Naive B cell (primary cell): ENCODE data around the gene CTSC. TPM values are rescaled to one million over a fixed set of nuclear protein-coding genes. Genes with fewer than 3 reads are reported as not detected.
"Not testable (repeated sequence)": the region's sequence is repeated elsewhere in the genome, so short reads cannot be mapped to it uniquely, and the experiment has no call there.

ENCODE experiments used
- ATAC-seq, 2 donors: fragments of 150-1000 bp; cut with Tn5 transposase; 2 replicates each; pipeline ENCODE4 v1.10.0; 2021; ENCODE audit warnings: low read depth in 2 of 2, mild to moderate bottlenecking in 2 of 2, moderate library complexity in 2 of 2
- DNase-seq: peaks from one replicate; pipeline ENCODE4 v3.0.0; 2022
- H3K27ac Mint-ChIP-seq, 6 donors: one replicate each; pipeline ENCODE4 v1.8.0; 2020 to 2022; ENCODE audit warnings: mild to moderate bottlenecking in 6 of 6, mixed read lengths in 6 of 6, moderate library complexity in 5 of 6, inconsistent platforms in 2 of 6
- H3K27me3 Mint-ChIP-seq, 3 donors: one replicate each; pipeline ENCODE4 v1.8.0; 2021 to 2022; ENCODE audit warnings: mixed read lengths in 3 of 3, mild to moderate bottlenecking in 1 of 3
- H3K36me3 Mint-ChIP-seq, 2 donors: one replicate each; pipeline ENCODE4 v1.8.0; 2020 to 2022; ENCODE audit warnings: mixed read lengths in 2 of 2, inconsistent platforms in 1 of 2, mild to moderate bottlenecking in 1 of 2
- H3K4me1 Mint-ChIP-seq, 3 donors: one replicate each; pipeline ENCODE4 v1.8.0; 2020 to 2022; ENCODE audit warnings: mixed read lengths in 3 of 3, inconsistent platforms in 1 of 3, mild to moderate bottlenecking in 1 of 3, moderate library complexity in 1 of 3
- H3K4me3 Mint-ChIP-seq, 8 donors: one replicate each; pipeline ENCODE4 v1.8.0; 2020 to 2022; ENCODE audit warnings: mild to moderate bottlenecking in 8 of 8, mixed read lengths in 8 of 8, moderate library complexity in 8 of 8, inconsistent platforms in 2 of 8
- H3K9me3 Mint-ChIP-seq, 7 donors: one replicate each; pipeline ENCODE4 v1.8.0; 2020 to 2022; ENCODE audit warnings: mixed read lengths in 7 of 7, mild to moderate bottlenecking in 5 of 7, inconsistent platforms in 2 of 7, moderate library complexity in 1 of 7
- polyA plus RNA-seq, 6 donors: library from polyadenylated mRNA; unstranded; fragments of 300-500 nt; fragmentation: Illumina TruSeq; gene quantifications; one replicate each; pipeline ENCODE4 v1.2.3, GENCODE V29; 2021; ENCODE audit warnings: low read depth in 6 of 6

The CTSC gene
- polyA plus RNA-seq, 6 donors from 2014 or later: 32.5 to 65.6 (median 39.0) TPM

DNA sequence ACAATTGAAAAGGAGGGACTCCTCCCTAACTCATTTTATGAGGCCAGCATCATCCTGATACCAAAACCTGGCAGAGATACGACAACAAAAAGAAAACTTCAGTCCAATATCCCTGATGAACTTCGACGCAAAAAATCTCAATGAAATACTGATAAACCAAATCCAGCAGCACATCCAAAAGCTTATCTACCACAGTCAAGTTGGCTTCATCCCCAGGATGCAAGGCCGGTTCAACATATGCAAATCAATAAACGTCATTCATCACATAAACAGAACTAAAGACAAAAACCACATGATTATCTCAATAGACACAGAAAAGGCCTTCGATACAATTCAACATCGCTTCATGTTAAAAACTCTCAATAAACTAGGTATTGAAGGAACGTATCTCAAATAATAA is 14.7 kb downstream of the CTSC start:
- DNase-seq, H3K9me3 Mint-ChIP-seq, H3K27me3 Mint-ChIP-seq, ATAC-seq, H3K27ac Mint-ChIP-seq, H3K4me3 Mint-ChIP-seq: not testable (repeated sequence)
- Mint-ChIP-seq H3K36me3 (peaks cover 12 to 33% of the 10 kb centered on the region in 2 donors), H3K4me1 (peaks cover 14 to 40% (median 16%) of the 10 kb centered on the region in 3 donors)

DNA sequence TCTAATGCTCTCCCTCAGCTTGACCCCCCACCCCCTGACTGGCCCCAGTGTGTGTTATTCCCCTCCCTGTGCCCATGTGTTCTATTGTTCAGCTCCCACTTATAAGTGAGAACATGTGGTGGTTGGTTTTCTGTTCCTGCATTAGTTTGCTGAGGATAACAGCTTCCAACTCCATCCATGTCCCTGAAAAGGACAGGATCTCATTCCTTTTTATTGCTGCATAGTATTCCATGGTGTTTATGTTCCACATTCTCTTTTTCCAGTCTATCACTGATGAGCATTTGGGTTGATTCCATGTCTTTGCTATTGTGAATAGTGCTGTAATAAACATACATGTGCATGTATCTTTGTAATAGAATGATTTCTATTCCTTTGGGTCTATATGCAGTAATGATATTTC is 16.1 kb downstream of the CTSC start:
- H3K27ac Mint-ChIP-seq, H3K27me3 Mint-ChIP-seq, H3K9me3 Mint-ChIP-seq, ATAC-seq, H3K4me3 Mint-ChIP-seq, DNase-seq: not testable (repeated sequence)
- peaks cover 4 to 25% (median 6%) of the 10 kb centered on the region in 3 donors for H3K4me1 Mint-ChIP-seq
- peaks cover 12 to 33% of the 10 kb centered on the region in 2 donors for H3K36me3 Mint-ChIP-seq

DNA sequence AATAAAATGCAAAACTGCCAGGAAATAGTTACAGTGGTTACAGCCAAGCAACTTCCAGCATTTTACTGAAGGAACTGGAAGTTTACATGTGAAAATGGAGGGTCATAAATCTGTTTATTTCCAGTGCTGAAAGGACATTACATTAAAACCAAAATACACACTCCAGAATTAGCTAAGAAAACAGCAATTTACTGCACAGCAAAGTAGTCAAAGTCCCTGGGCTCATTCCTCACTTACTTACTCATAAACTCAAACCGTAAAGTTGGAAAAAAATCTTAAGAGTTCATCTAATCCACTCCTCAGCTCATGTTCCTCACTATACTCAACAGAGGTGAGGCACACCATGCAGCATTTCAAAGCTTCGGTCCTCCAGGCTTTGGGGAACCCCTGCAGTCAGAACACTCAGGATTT is 17.4 kb downstream of the CTSC start:
- H3K9me3 Mint-ChIP-seq: peaks cover 0 to 3% (median 0%) of the 10 kb centered on the region in 7 donors
- H3K27ac Mint-ChIP-seq: peak overlapping the region in 1 of 6 donors; percentile 34
- no peaks in the 10 kb centered on the region for H3K27me3 Mint-ChIP-seq
- no peak for DNase-seq
- H3K4me3 Mint-ChIP-seq: no peak overlapping the region
- peaks cover 12 to 32% of the 10 kb centered on the region in 2 donors for H3K36me3 Mint-ChIP-seq
- H3K4me1 Mint-ChIP-seq: peaks cover 4 to 25% (median 6%) of the 10 kb centered on the region in 3 donors
- ATAC-seq: no peak

DNA sequence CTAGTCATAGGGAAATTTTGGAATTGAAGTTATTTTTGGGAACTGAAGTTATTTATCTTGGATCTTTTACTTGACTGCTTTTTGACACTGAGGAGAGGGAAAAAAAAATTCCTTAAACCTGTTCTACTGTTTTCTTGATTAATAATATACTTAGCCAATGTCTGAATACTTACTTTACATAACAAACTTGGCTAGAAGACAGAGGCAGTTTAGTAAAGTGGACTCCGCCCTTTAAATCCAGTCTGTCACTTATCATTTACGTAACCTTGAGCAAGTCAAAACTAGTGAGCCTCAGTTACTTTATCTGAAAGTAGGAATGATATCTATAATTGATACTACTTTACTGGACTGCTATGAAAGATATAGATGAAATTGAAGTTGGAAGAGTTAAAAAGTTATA is 19.5 kb downstream of the CTSC start:
- peaks cover 0 to 13% (median 0%) of the 10 kb centered on the region in 3 donors for H3K4me1 Mint-ChIP-seq
- no peak for DNase-seq
- peaks cover 12 to 24% of the 10 kb centered on the region in 2 donors for H3K36me3 Mint-ChIP-seq
- H3K27ac Mint-ChIP-seq: no peak overlapping the region
- ATAC-seq: no peak
- H3K4me3 Mint-ChIP-seq: no peak overlapping the region
- H3K27me3 Mint-ChIP-seq: no peaks in the 10 kb centered on the region
- peaks cover 0 to 3% (median 0%) of the 10 kb centered on the region in 7 donors for H3K9me3 Mint-ChIP-seq

DNA sequence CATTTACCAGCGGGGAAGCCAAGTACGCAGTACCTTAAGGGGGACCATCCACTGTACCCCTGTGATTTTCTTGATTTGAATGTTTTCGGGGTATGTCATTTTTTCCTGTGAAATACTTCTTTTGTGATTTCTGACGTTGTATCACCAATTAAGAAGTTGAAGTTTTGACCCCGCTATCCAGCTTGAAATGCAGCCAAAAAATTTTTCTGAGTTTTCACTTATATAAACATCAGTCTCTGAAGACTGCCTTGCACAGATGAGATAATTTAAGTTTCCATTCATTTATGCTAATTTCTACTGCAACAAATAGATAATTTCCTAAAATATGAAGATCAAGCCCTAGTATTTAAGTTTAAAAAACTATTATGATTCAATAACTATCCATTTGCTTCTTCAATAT is 20.0 kb downstream of the CTSC start:
- H3K27me3 Mint-ChIP-seq: no peaks in the 10 kb centered on the region
- no peak overlapping the region for H3K4me3 Mint-ChIP-seq
- H3K9me3 Mint-ChIP-seq: peaks cover 0 to 3% (median 0%) of the 10 kb centered on the region in 7 donors
- ATAC-seq (no peak), DNase-seq (no peak)
- peaks cover 12 to 24% of the 10 kb centered on the region in 2 donors for H3K36me3 Mint-ChIP-seq
- H3K27ac Mint-ChIP-seq: peak overlapping the region in 1 of 6 donors; percentile 27
- peaks cover 0 to 8% (median 0%) of the 10 kb centered on the region in 3 donors for H3K4me1 Mint-ChIP-seq

DNA sequence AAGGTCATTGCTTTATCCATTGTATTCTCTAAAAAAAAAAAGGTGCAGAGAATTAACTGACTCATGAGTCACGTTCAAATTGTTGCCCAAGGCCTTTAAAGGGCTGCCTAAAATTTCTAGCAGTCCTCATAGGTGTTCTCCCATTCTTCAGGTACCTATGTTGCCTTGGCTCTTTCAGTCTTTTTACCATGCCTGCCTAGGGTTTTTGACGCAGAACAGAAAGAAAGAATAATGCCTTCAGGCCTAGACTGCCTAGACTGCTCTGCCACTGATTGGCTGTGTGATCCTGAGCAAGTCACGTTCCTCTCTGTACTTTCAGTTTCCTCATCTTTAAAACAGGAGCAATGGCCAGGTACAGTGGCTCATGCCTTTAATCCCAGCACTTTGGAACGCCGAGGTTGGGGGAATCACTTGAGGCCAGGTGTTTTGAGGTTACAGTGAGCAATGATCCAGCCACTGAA is 21.5 kb downstream of the CTSC start:
- H3K9me3 Mint-ChIP-seq: no peaks in the 10 kb centered on the region
- ATAC-seq (no peak), DNase-seq (no peak)
- no peak overlapping the region for H3K4me3 Mint-ChIP-seq
- peaks cover 5 to 18% of the 10 kb centered on the region in 2 donors for H3K36me3 Mint-ChIP-seq
- H3K27ac Mint-ChIP-seq: no peak overlapping the region
- H3K4me1 Mint-ChIP-seq: peaks cover 0 to 4% (median 0%) of the 10 kb centered on the region in 3 donors
- H3K27me3 Mint-ChIP-seq: no peaks in the 10 kb centered on the region

DNA sequence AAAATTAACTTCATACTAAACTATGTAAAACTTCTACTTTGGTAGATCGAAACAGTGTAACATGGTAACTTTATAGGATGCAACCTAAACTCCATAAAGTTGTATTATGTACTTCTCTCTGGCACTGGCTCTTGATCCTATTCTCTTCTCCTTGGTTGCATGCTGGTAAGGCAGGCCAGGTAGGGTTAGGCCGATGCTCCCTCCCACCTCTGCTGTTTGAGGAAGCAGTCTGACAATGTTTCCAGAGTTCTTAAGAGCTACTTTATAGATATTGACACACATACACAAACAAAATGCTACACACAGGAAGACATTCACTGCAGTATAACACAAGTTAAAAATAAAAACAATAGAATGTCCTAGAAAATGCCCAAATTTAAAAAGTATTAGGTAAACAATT is 22.5 kb downstream of the CTSC start:
- no peak overlapping the region for H3K4me3 Mint-ChIP-seq
- H3K4me1 Mint-ChIP-seq: no peaks in the 10 kb centered on the region
- no peak for DNase-seq
- peaks cover 7 to 20% of the 10 kb centered on the region in 2 donors for H3K36me3 Mint-ChIP-seq
- H3K27ac Mint-ChIP-seq: peak overlapping the region in 2 of 6 donors; percentile 14 to 69
- H3K9me3 Mint-ChIP-seq: no peaks in the 10 kb centered on the region
- ATAC-seq: no peak
- no peaks in the 10 kb centered on the region for H3K27me3 Mint-ChIP-seq

DNA sequence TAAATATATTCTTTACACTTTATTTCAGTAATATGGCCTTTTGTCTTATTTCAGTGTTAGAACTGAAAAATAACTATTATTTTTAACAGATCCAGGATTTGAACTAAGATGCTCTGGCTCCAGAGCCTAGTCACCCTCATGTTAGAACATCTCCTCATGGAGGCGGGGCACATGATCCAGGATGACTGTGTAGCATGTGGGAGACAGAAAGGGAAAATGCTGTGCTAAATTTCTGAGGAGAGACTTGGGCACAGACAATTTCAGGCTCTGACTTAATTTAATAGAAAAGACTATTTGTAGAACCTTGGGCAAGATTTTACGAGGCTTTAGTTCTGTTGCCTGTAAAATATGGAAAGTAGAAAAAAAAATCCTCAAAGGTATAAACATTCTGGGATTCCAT is 24.1 kb downstream of the CTSC start:
- H3K9me3 Mint-ChIP-seq: no peaks in the 10 kb centered on the region
- DNase-seq: no peak
- H3K27me3 Mint-ChIP-seq: no peaks in the 10 kb centered on the region
- H3K4me3 Mint-ChIP-seq: no peak overlapping the region
- no peaks in the 10 kb centered on the region for H3K4me1 Mint-ChIP-seq
- no peak for ATAC-seq
- peak overlapping the region in 1 of 6 donors; percentile 22 for H3K27ac Mint-ChIP-seq
- H3K36me3 Mint-ChIP-seq: peaks cover 15 to 31% of the 10 kb centered on the region in 2 donors

DNA sequence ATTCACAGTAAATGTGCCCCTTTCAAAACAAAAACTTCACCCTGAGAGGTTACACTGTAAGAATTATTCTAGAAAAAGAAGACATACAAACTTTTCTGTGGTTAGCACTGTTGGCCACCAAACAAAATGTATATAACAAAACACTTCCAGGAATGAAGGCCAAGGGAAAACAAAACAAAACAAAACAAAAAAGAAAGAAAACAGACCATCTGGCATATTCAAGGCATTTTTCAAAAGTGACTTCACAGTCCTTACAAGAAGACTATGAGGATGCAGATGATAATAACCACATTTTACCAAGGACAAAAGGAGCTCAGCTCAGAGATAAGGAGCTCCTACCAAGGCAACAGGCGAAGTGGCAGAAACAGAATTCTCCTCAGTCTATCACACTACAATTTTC is 24.9 kb downstream of the CTSC start:
- H3K27me3 Mint-ChIP-seq: no peaks in the 10 kb centered on the region
- peaks cover 22 to 36% of the 10 kb centered on the region in 2 donors for H3K36me3 Mint-ChIP-seq
- ATAC-seq (no peak), DNase-seq (no peak)
- H3K4me1 Mint-ChIP-seq: no peaks in the 10 kb centered on the region
- peak overlapping the region in 2 of 6 donors; percentile 1 to 77 for H3K27ac Mint-ChIP-seq
- peaks cover 0 to 4% (median 0%) of the 10 kb centered on the region in 7 donors for H3K9me3 Mint-ChIP-seq
- H3K4me3 Mint-ChIP-seq: no peak overlapping the region

DNA sequence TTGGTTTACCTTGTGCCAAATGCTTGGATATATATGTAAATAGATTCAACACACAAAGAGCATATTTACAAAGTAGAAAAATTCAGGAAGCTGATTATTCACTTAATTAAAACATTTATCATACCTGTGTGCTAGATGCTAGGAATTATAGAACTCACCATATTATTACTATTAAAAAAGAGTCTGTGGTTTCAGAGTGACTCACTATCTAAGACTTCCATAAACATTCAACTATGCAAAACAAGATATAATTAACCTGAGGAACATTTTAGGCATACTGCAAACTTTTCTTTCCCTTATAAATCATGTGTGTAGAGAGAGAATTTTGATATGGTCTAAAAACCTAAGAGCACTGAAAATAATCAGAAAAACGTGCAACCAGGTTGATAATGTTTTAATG is 27.3 kb downstream of the CTSC start:
- Mint-ChIP-seq H3K27ac (no peak overlapping the region), H3K4me3 (no peak overlapping the region), H3K4me1 (peaks cover 0 to 4% (median 0%) of the 10 kb centered on the region in 3 donors), H3K36me3 (peaks cover 44 to 56% of the 10 kb centered on the region in 2 donors), H3K9me3 (peaks cover 0 to 4% (median 0%) of the 10 kb centered on the region in 7 donors), H3K27me3 (no peaks in the 10 kb centered on the region)
- no peak for ATAC-seq
- DNase-seq: no peak

DNA sequence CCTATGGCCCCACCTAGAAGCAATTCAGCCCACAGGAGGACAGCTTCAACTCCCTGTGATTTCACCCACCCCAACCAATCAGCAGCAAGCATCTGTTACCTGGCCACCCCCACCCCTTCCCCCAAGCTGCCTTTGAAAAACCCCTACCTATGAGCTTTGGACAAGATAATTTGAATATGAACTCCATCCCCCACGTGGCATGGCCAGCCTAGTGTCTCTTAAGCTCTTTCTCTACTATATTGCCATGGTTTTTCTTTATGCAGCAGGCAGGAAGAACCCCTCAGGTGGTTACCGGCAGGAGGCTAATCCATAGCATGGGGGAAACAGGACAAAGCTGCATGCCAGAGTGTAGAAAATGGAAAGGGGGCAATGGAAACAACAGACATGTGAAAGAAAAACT is 29.0 kb downstream of the CTSC start:
- peaks cover 0 to 4% (median 3%) of the 10 kb centered on the region in 3 donors for H3K4me1 Mint-ChIP-seq
- ATAC-seq (no peak), DNase-seq (no peak)
- no peak overlapping the region for H3K4me3 Mint-ChIP-seq
- H3K36me3 Mint-ChIP-seq: peaks cover 53 to 54% of the 10 kb centered on the region in 2 donors
- H3K27me3 Mint-ChIP-seq: no peaks in the 10 kb centered on the region
- peaks cover 0 to 4% (median 0%) of the 10 kb centered on the region in 7 donors for H3K9me3 Mint-ChIP-seq
- peak overlapping the region in 1 of 6 donors; percentile 58 for H3K27ac Mint-ChIP-seq

DNA sequence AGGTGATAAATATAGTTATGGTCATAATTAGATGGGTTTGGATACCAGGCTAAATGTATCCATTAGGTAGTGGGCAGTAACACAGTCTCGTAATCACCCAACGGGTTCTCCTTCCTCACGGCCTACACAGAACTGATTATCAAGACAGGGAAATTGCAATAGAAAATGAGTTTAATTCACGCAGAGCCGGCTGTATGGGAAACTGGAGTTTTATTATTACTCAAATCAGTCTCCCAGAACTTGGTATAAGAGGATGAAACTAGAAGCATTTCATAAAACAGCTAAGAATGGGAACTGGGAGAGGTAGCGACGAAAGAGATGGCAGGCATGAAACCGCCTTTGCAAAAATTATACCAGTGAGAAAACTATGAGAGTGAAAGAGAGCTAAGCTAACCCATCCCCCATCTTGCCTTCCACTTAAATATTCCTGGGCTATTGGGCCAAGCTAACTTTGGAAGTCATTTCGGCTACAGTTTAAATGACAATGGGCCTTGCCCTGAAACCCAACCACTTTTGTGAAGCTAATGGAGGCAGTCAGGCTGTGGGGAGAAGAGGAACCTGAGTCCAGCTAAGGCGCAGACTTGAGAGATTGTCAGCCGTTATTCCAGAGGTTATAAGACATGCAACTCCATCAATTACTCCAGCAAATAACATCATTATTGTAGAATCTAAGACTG is 29.6 kb downstream of the CTSC start:
- ATAC-seq (no peak), DNase-seq (no peak)
- H3K4me1 Mint-ChIP-seq: peaks cover 0 to 4% (median 4%) of the 10 kb centered on the region in 3 donors
- peaks cover 0 to 4% (median 0%) of the 10 kb centered on the region in 7 donors for H3K9me3 Mint-ChIP-seq
- H3K36me3 Mint-ChIP-seq: peaks cover 56% of the 10 kb centered on the region in 2 donors
- H3K4me3 Mint-ChIP-seq: no peak overlapping the region
- H3K27ac Mint-ChIP-seq: peak overlapping the region in 2 of 6 donors; percentile 8 to 33
- no peaks in the 10 kb centered on the region for H3K27me3 Mint-ChIP-seq

DNA sequence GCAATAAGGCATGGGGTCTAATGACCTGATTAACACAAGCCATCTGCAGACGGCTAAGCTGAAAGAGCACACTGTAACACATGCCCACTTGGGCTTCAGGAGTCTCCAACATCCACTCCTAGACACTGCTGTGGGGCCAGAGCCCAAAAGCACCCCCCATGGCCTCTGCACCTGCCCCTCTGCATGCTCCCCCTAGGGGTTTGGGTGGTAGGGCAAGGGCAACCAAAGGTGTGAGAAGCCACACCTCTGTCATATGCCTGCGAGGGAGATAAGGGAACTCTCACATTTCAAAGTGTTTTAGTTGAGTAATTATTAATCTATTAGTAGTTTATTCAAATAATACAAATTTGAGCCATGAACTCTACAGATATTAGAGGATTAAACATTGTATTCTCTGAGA is 30.8 kb downstream of the CTSC start:
- no peak for DNase-seq
- Mint-ChIP-seq H3K36me3 (peaks cover 56% of the 10 kb centered on the region in 2 donors), H3K4me1 (peaks cover 3 to 11% (median 7%) of the 10 kb centered on the region in 3 donors), H3K9me3 (peaks cover 0 to 4% (median 0%) of the 10 kb centered on the region in 7 donors), H3K27ac (peak overlapping the region in 1 of 6 donors; percentile 93), H3K4me3 (no peak overlapping the region), H3K27me3 (no peaks in the 10 kb centered on the region)
- no peak for ATAC-seq

DNA sequence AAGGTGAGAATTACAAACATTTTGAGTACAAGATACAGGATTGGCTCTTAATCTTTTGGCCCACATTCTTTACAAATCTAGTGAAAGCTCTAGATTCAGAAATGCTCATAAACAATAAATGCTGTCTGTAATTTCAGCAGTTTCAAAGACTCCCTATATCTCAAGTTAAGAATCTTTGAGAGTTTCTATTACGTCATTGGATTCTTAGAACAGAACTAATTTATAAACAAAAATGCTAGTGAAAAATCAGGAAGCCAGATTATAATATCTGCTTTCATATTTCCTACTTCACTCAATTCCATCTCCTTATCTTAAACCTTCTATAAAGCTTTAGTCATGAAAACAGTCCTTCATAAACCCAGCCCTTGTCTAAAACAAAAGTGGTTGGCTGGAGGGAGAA is 32.1 kb downstream of the CTSC start:
- ATAC-seq: no peak

More for the DNA sequence above, 32.1 kb downstream of the CTSC start:
- H3K4me1 Mint-ChIP-seq: peaks cover 3 to 11% (median 8%) of the 10 kb centered on the region in 3 donors
- H3K27me3 Mint-ChIP-seq: no peaks in the 10 kb centered on the region
- no peak for DNase-seq
- peak overlapping the region in 1 of 6 donors; percentile 54 for H3K27ac Mint-ChIP-seq
- peaks cover 47 to 57% of the 10 kb centered on the region in 2 donors for H3K36me3 Mint-ChIP-seq
- no peak overlapping the region for H3K4me3 Mint-ChIP-seq
- peaks cover 0 to 4% (median 0%) of the 10 kb centered on the region in 7 donors for H3K9me3 Mint-ChIP-seq
